Fibroblast of lung (primary cell): ENCODE data around the gene DHRS12. TPM values are rescaled to one million over a fixed set of nuclear protein-coding genes. Genes with fewer than 3 reads are reported as not detected.

Source experiments
- DNase-seq, 2 donors: peaks; one replicate each; pipeline versions ENCODE4 v3.0.0 to v3.0.0-alpha.2; 2010; ENCODE audit warnings: low read depth in 2 of 2
- H2AFZ ChIP-seq: 2 replicates; pipeline ENCODE4 v1.5.1; 2012; ENCODE audit warnings: low read length, control low read depth, inconsistent platforms
- H3K27ac ChIP-seq: 2 replicates; pipeline ENCODE4 v1.5.1; 2011; ENCODE audit warnings: low read length, control low read depth; ENCODE audit not compliant: insufficient read depth
- H3K27me3 ChIP-seq: 2 replicates; pipeline ENCODE4 v1.5.1; 2011; ENCODE audit warnings: mild to moderate bottlenecking, low read length; ENCODE audit not compliant: control insufficient read depth, insufficient read depth
- H3K36me3 ChIP-seq: 2 replicates; pipeline ENCODE4 v1.5.1; 2011; ENCODE audit warnings: low read length; ENCODE audit not compliant: control insufficient read depth, insufficient read depth
- H3K4me1 ChIP-seq: 2 replicates; pipeline ENCODE4 v1.5.1; 2011; ENCODE audit warnings: low read length; ENCODE audit not compliant: control insufficient read depth, insufficient read depth; ENCODE audit errors: extremely low read depth
- H3K4me2 ChIP-seq: 2 replicates; pipeline ENCODE4 v1.5.1; 2011; ENCODE audit warnings: low read length, control low read depth; ENCODE audit not compliant: insufficient read depth; ENCODE audit errors: extremely low read depth
- H3K4me3 ChIP-seq, 4 experiments: fragments of 200-600 bp in 1 of 4; sonication (generic) in 1 of 4; replicated peaks in 1 of 4; 2 replicates each; pipeline ENCODE4 v1.5.1; 2011 to 2016; ENCODE audit warnings: low read length in 4 of 4, low read depth in 3 of 4, mild to moderate bottlenecking in 3 of 4, control low read depth in 2 of 4, inconsistent platforms in 1 of 4, mixed read lengths in 1 of 4; ENCODE audit not compliant: insufficient read depth in 1 of 4; ENCODE audit errors: control extremely low read depth in 1 of 4
- H3K79me2 ChIP-seq: 2 replicates; pipeline ENCODE4 v1.5.1; 2012; ENCODE audit warnings: mild to moderate bottlenecking, low read length, inconsistent platforms; ENCODE audit not compliant: control insufficient read depth, insufficient read depth
- H3K9ac ChIP-seq: 2 replicates; pipeline ENCODE4 v1.5.1; 2011; ENCODE audit warnings: mild to moderate bottlenecking, low read length, control low read depth; ENCODE audit not compliant: insufficient read depth
- H3K9me3 ChIP-seq: 2 replicates; pipeline ENCODE4 v1.5.1; 2012; ENCODE audit warnings: low read depth, low read length; ENCODE audit not compliant: control insufficient read depth, insufficient read depth
- H4K20me1 ChIP-seq: 2 replicates; pipeline ENCODE4 v1.5.1; 2011; ENCODE audit warnings: low read length; ENCODE audit not compliant: control insufficient read depth, insufficient read depth; ENCODE audit errors: extremely low read depth
- CTCF ChIP-seq, 2 donors: IDR thresholded peaks in 1 of 2; conservative IDR thresholded peaks in 1 of 2; 1 replicate in 1 of 2; 2 replicates in 1 of 2; pipeline ENCODE4 v1.5.1; 2011 to 2012; ENCODE audit warnings: low read length in 2 of 2, control low read depth in 1 of 2, inconsistent platforms in 1 of 2, low read depth in 1 of 2, mild to moderate bottlenecking in 1 of 2
- EZH2 ChIP-seq: IDR thresholded peaks from 2 replicates; pipeline ENCODE4 v1.5.1; 2012; ENCODE audit warnings: low read length, control low read depth, mild to moderate bottlenecking; ENCODE audit errors: missing control alignments
- polyA plus RNA-seq, 2 donors: library from polyadenylated mRNA; depleted of rRNA in 1 of 2; stranded (reverse) in 1 of 2; unstranded in 1 of 2; fragments of >200 nt; gene quantifications; 2 replicates each; pipeline ENCODE4 v1.2.1, GENCODE V29; 2011 to 2012; ENCODE audit warnings: missing spikeins in 1 of 2
- total RNA-seq: library from RNA; depleted of rRNA; stranded (reverse); fragments of >200 nt; gene quantifications from 2 replicates; pipeline ENCODE4 v1.2.1, GENCODE V29; 2014

DHRS12 gene
- total and polyA plus RNA-seq, 2 donors (not counting 1 experiment from before 2014, with no cell fraction given) = 5.7 to 6.1 TPM

- Histone ChIP-seq H2AFZ (no peak overlapping the region), H3K36me3 (no peaks in the 10 kb centered on the region), H3K79me2 (no peaks in the 10 kb centered on the region), H3K9ac (no peak overlapping the region), H3K27ac (no peak overlapping the region), H3K4me2 (no peak overlapping the region), H3K4me1 (no peaks in the 10 kb centered on the region), H3K4me3 (no peak overlapping the region), H4K20me1 (no peaks in the 10 kb centered on the region), H3K27me3 (no peaks in the 10 kb centered on the region), H3K9me3 (no peaks in the 10 kb centered on the region)
- DNase-seq = no peak
- TF ChIP-seq CTCF (conservative IDR thresholded peaks at IDR 0.05 in 1 of 2, IDR thresholded peaks at IDR 0.05 in 1 of 2; ENCODE audit: low read depth in 1 of 2, low read length in 2 of 2) = no peak
- TF ChIP-seq EZH2 = no peak
Observed at GRCh38 chr13:51776179-51776578, 27.8 kb downstream of the DHRS12 start.

GRCh38 chr13:51773515-51773914 lies 30.4 kb downstream of the DHRS12 start:
- TF ChIP-seq EZH2 (no peak), CTCF (conservative IDR thresholded peaks at IDR 0.05 in 1 of 2, IDR thresholded peaks at IDR 0.05 in 1 of 2; ENCODE audit: low read depth in 1 of 2, low read length in 2 of 2) (no peak)
- Histone ChIP-seq H3K27ac (no peak overlapping the region), H3K27me3 (no peaks in the 10 kb centered on the region), H3K9me3 (no peaks in the 10 kb centered on the region), H4K20me1 (no peaks in the 10 kb centered on the region), H3K4me3 (no peak overlapping the region), H3K9ac (no peak overlapping the region), H3K4me1 (no peaks in the 10 kb centered on the region), H3K4me2 (no peak overlapping the region), H2AFZ (no peak overlapping the region), H3K36me3 (no peaks in the 10 kb centered on the region), H3K79me2 (no peaks in the 10 kb centered on the region)
- no peak for DNase-seq

GRCh38 chr13:51772781-51773180 lies 31.2 kb downstream of the DHRS12 start:
- Histone ChIP-seq H3K27me3 (no peaks in the 10 kb centered on the region), H3K4me1 (no peaks in the 10 kb centered on the region), H3K36me3 (no peaks in the 10 kb centered on the region), H3K9ac (no peak overlapping the region), H3K4me2 (no peak overlapping the region), H3K79me2 (no peaks in the 10 kb centered on the region), H2AFZ (no peak overlapping the region), H4K20me1 (no peaks in the 10 kb centered on the region), H3K4me3 (no peak overlapping the region), H3K9me3 (no peaks in the 10 kb centered on the region), H3K27ac (no peak overlapping the region)
- no peak for TF ChIP-seq CTCF (conservative IDR thresholded peaks at IDR 0.05 in 1 of 2, IDR thresholded peaks at IDR 0.05 in 1 of 2; ENCODE audit: low read depth in 1 of 2, low read length in 2 of 2)
- TF ChIP-seq EZH2 = no peak
- DNase-seq = no peak
